ENCODE data around the gene PTPRQ. TPM values are rescaled to one million over a fixed set of nuclear protein-coding genes. Genes with fewer than 3 reads are reported as not detected.

The PTPRQ gene
- total RNA-seq, 1 experiment from 2014 or later: not detected

DNA sequence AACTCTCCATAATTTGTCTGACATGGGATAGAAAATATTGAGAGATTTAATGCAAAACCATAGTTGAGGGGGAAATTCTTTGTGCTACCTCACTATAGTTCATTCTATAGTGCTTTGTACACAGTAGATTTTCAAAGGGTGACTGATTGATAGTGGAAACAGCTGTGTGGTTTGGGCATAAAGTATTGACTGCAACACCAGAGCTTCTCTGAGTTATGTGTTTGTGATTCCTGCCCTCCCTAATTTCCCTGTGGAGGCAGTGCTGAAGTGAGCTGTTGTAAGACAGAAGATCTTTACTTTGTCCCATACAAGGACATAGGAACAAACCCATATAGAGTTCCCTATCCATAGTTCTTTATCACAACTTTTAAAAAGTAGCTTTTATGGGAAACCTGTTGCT lies 47.1 kb downstream of the PTPRQ start:
- POLR2A ChIA-PET (ENCODE audit: unreplicated experiment): no interaction called here
- Histone ChIP-seq H3K9me3 (ENCODE audit: insufficient read depth, low read depth) (no peaks in the 10 kb centered on the region), H3K4me2 (no peak overlapping the region), H2AFZ (no peak overlapping the region), H3F3A (ENCODE audit: insufficient read depth, low read depth) (no peaks in the 10 kb centered on the region), H3K9me2 (ENCODE audit: insufficient read depth) (0 out of 2 replicates have a peak, but pooled peaks cover 3% of the 10 kb centered on the region), H3K36me3 (ENCODE audit: low read depth) (no peaks in the 10 kb centered on the region), H3K27ac (no peak overlapping the region), H3K27me3 (ENCODE audit: insufficient read depth, low read depth) (no peaks in the 10 kb centered on the region), H3K79me2 (ENCODE audit: low read depth) (no peaks in the 10 kb centered on the region), H4K20me1 (ENCODE audit: insufficient read depth) (no peaks in the 10 kb centered on the region), H3K4me3 (no peak overlapping the region), H3K4me1 (replicated peaks; ENCODE audit: insufficient read depth) (no peaks in the 10 kb centered on the region)
- intact Hi-C loops (cut with micrococcal nuclease; ENCODE audit: unreplicated experiment): loop anchor here (10.0 kb wide), 1 partner anchor 154 kb away; no protein-coding TSS in a partner anchor
- no peak for DNase-seq
- no peak for TF ChIP-seq EZH2 (IDR thresholded peaks at IDR 0.05; ENCODE audit: low read depth)
- TF ChIP-seq, protein P1, sequence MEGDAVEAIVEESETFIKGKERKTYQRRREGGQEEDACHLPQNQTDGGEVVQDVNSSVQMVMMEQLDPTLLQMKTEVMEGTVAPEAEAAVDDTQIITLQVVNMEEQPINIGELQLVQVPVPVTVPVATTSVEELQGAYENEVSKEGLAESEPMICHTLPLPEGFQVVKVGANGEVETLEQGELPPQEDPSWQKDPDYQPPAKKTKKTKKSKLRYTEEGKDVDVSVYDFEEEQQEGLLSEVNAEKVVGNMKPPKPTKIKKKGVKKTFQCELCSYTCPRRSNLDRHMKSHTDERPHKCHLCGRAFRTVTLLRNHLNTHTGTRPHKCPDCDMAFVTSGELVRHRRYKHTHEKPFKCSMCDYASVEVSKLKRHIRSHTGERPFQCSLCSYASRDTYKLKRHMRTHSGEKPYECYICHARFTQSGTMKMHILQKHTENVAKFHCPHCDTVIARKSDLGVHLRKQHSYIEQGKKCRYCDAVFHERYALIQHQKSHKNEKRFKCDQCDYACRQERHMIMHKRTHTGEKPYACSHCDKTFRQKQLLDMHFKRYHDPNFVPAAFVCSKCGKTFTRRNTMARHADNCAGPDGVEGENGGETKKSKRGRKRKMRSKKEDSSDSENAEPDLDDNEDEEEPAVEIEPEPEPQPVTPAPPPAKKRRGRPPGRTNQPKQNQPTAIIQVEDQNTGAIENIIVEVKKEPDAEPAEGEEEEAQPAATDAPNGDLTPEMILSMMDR (conservative IDR thresholded peaks at IDR 0.05): no peak
- CTCF ChIA-PET: no interaction called here
- no TSS peak for BruUV-seq (replicated peaks)

DNA sequence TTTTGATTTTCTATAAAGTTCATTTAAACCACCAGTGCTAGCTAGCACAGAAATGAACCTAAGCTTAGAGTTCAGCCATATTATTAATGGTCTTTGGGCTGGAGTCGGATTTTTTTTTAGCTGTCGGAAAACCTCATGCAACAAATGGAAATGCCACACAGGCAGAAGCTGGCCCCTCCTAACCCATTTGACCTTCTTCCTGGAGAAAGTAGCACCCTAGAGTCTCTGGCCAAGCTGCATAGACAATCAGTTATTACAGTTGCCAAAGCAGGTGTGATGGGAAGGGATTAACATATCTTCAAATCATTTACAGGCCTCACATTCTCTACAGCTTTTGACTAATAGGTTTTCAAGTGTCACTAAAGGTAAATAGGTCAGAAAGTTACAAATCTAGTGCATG lies 49.4 kb downstream of the PTPRQ start:
- no peak overlapping the region for H2AFZ ChIP-seq
- ChIA-PET POLR2A (ENCODE audit: unreplicated experiment) (no interaction called here), CTCF (interaction anchor here (0.6 kb wide), 2 partner anchors 181 to 970 kb away, joined by 3 to 4 read pairs; no protein-coding TSS in a partner anchor)
- H3K79me2 ChIP-seq (ENCODE audit: low read depth): no peaks in the 10 kb centered on the region
- no peaks in the 10 kb centered on the region for H4K20me1 ChIP-seq (ENCODE audit: insufficient read depth)
- no peaks in the 10 kb centered on the region for H3K27me3 ChIP-seq (ENCODE audit: insufficient read depth, low read depth)
- no peaks in the 10 kb centered on the region for H3K9me3 ChIP-seq (ENCODE audit: insufficient read depth, low read depth)
- no peaks in the 10 kb centered on the region for H3K4me1 ChIP-seq (replicated peaks; ENCODE audit: insufficient read depth)
- H3K27ac ChIP-seq: no peak overlapping the region
- DNase-seq: no peak
- TF ChIP-seq, protein P1 (conservative IDR thresholded peaks at IDR 0.05): no peak
- TF ChIP-seq EZH2 (IDR thresholded peaks at IDR 0.05; ENCODE audit: low read depth): no peak
- no peak overlapping the region for H3K4me2 ChIP-seq
- H3F3A ChIP-seq (ENCODE audit: insufficient read depth, low read depth): no peaks in the 10 kb centered on the region
- H3K9me2 ChIP-seq (ENCODE audit: insufficient read depth): peaks cover 10% of the 10 kb centered on the region
- H3K36me3 ChIP-seq (ENCODE audit: low read depth): no peaks in the 10 kb centered on the region
- intact Hi-C loops (cut with micrococcal nuclease; ENCODE audit: unreplicated experiment): loop anchor here (10.0 kb wide), 1 partner anchor 151 kb away; no protein-coding TSS in a partner anchor
- BruUV-seq (replicated peaks): no TSS peak
- H3K4me3 ChIP-seq: no peak overlapping the region

GRCh38 chr12:80494836-80495235 lies 50.8 kb downstream of the PTPRQ start:
- H3K4me1 ChIP-seq (replicated peaks; ENCODE audit: insufficient read depth): no peaks in the 10 kb centered on the region
- DNase-seq: no peak
- no peaks in the 10 kb centered on the region for H3F3A ChIP-seq (ENCODE audit: insufficient read depth, low read depth)
- BruUV-seq (replicated peaks): no TSS peak
- no peaks in the 10 kb centered on the region for H3K36me3 ChIP-seq (ENCODE audit: low read depth)
- intact Hi-C loops (cut with micrococcal nuclease; ENCODE audit: unreplicated experiment): loop anchor here (10.0 kb wide), 1 partner anchor 150 kb away; no protein-coding TSS in a partner anchor
- H3K79me2 ChIP-seq (ENCODE audit: low read depth): no peaks in the 10 kb centered on the region
- no peak overlapping the region for H2AFZ ChIP-seq
- H3K4me3 ChIP-seq: no peak overlapping the region
- H3K27ac ChIP-seq: no peak overlapping the region
- ChIA-PET POLR2A (ENCODE audit: unreplicated experiment) (no interaction called here), CTCF (no interaction called here)
- H3K4me2 ChIP-seq: no peak overlapping the region
- TF ChIP-seq, protein P1 (conservative IDR thresholded peaks at IDR 0.05): no peak
- no peak for TF ChIP-seq EZH2 (IDR thresholded peaks at IDR 0.05; ENCODE audit: low read depth)
- peaks cover 10% of the 10 kb centered on the region for H3K9me2 ChIP-seq (ENCODE audit: insufficient read depth)
- H3K9me3 ChIP-seq (ENCODE audit: insufficient read depth, low read depth): no peaks in the 10 kb centered on the region
- no peaks in the 10 kb centered on the region for H3K27me3 ChIP-seq (ENCODE audit: insufficient read depth, low read depth)
- no peaks in the 10 kb centered on the region for H4K20me1 ChIP-seq (ENCODE audit: insufficient read depth)

Data from PC-9 (cell line).